ENCODE results near the gene B9D1. TPM values are rescaled to one million over a fixed set of nuclear protein-coding genes. Genes with fewer than 3 reads are reported as not detected.
A peak's percentile ranks its signal among the peaks of the same experiment; 100 is the strongest.

The B9D1 gene
- total RNA-seq, 6 experiments from 2014 or later, result 18.0 to 28.9 (median 24.5) TPM

DNA sequence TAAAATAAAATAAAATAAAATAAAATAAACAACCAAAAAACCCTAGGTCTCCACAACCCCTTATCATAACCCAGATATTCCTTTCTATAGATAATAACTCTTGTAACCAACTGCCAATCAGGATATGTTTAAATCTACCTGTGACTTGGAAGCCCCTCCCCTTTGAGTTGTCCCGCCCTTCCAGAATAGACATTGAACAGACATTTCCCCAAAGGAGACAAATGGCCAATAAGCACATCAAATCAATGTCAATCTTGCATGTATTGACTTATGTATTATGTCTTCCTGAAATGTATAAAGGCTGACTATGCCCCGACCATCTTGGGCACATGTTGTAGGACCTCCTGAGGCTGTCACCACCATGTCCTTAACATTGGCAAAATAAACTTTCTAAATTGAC lies 14.3 kb upstream of the B9D1 start:
- TF ChIP-seq, protein P1, sequence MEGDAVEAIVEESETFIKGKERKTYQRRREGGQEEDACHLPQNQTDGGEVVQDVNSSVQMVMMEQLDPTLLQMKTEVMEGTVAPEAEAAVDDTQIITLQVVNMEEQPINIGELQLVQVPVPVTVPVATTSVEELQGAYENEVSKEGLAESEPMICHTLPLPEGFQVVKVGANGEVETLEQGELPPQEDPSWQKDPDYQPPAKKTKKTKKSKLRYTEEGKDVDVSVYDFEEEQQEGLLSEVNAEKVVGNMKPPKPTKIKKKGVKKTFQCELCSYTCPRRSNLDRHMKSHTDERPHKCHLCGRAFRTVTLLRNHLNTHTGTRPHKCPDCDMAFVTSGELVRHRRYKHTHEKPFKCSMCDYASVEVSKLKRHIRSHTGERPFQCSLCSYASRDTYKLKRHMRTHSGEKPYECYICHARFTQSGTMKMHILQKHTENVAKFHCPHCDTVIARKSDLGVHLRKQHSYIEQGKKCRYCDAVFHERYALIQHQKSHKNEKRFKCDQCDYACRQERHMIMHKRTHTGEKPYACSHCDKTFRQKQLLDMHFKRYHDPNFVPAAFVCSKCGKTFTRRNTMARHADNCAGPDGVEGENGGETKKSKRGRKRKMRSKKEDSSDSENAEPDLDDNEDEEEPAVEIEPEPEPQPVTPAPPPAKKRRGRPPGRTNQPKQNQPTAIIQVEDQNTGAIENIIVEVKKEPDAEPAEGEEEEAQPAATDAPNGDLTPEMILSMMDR (IDR thresholded peaks at IDR 0.05), result no peak
- peaks cover 3% of the 10 kb centered on the region for H3K27me3 Mint-ChIP-seq (ENCODE audit: insufficient read depth)
- peak overlapping the region; percentile 99 for H3K27ac Mint-ChIP-seq
- peaks cover 17% of the 10 kb centered on the region for H3K36me3 Mint-ChIP-seq (ENCODE audit: low read depth)
- peak overlapping the region; percentile 95 for H3K4me3 Mint-ChIP-seq
- peaks cover 34% of the 10 kb centered on the region for H3K4me1 Mint-ChIP-seq (ENCODE audit: low read depth)
- H3K9me3 Mint-ChIP-seq, result no peaks in the 10 kb centered on the region
- DNase-seq, result no peak

DNA sequence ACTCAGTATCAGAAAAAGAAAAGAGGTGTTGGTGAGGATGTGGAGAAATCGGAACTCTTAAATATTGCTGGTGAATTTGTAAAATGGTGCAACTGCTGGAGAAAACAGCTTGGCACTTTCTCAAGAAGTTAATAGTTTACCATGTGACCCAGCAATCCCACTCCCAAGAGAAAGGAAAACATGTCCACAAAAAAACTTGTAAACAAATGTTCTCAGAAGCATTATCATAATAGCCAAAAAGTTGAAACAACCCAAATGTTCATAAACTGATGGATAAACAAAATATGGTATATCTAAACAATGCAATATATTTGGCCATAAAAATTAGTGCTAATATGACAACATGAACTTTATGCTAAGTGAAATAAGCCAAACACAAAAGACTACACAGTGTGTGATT lies 13.2 kb upstream of the B9D1 start:
- H3K27ac Mint-ChIP-seq, result no peak overlapping the region
- H3K27me3 Mint-ChIP-seq (ENCODE audit: insufficient read depth), result peaks cover 3% of the 10 kb centered on the region
- H3K36me3 Mint-ChIP-seq (ENCODE audit: low read depth), result peaks cover 16% of the 10 kb centered on the region
- TF ChIP-seq, protein P1 (IDR thresholded peaks at IDR 0.05), result no peak
- H3K4me3 Mint-ChIP-seq, result 0 out of 2 replicates have a peak overlapping the region, but pooled peaks have one; percentile 32
- DNase-seq, result no peak
- no peaks in the 10 kb centered on the region for H3K9me3 Mint-ChIP-seq
- peaks cover 34% of the 10 kb centered on the region for H3K4me1 Mint-ChIP-seq (ENCODE audit: low read depth)

DNA sequence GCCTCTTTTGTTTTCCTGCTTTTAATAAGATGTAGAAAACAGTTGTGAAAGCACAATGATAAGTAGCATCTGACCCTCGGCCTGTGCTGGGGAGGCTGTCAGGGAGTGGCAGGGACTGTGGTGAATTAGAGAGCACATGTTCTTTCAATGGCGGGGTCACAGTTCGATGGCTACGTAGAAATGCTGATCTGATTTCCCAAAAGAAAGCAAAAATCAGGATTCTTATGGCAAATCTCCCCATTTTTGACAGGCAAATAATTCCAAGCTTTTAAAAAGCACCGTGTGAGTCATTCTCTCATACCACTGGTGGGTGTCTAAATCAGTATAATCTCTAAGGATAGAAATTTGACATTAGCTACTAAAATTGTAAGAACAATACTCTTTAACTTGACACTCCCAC lies 11.6 kb upstream of the B9D1 start:
- no peaks in the 10 kb centered on the region for H3K9me3 Mint-ChIP-seq
- TF ChIP-seq, protein P1 (IDR thresholded peaks at IDR 0.05), result no peak
- H3K27me3 Mint-ChIP-seq (ENCODE audit: insufficient read depth), result peaks cover 3% of the 10 kb centered on the region
- 0 out of 2 replicates have a peak overlapping the region, but pooled peaks have one; percentile 22 for H3K27ac Mint-ChIP-seq
- H3K36me3 Mint-ChIP-seq (ENCODE audit: low read depth), result peaks cover 2% of the 10 kb centered on the region; the same call in 1 of the 2 replicates
- no peak for DNase-seq
- H3K4me3 Mint-ChIP-seq, result no peak overlapping the region
- H3K4me1 Mint-ChIP-seq (ENCODE audit: low read depth), result peaks cover 21% of the 10 kb centered on the region

DNA sequence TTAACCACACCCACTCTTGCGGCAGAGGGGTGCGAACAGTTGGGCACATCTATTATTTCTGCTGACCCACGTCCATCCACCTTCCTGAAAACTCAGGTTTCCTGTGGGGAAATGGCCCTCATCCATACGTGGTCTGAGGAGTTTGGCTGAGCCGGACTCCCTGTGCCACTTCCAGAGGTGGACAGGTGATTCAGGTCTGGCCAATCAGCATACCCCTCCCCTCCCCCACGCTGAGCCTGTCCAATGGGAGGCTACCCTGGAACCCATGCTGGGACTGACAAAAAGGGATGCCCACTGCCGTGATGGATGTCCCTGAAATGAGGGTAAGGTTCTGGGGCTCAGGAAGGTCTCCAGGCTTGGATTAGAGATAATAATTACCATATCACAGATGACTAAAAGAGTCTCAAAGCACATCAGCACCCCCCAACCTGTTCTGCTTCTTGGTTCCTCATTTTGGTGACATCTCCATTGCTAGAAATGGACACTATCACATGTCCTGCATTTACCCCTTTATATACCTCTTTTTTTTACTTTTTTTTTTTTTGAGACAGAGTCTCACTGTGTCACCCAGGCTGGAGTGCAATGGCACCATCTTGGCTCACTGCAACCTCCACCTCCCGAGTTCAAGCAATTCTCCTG lies 10.5 kb upstream of the B9D1 start:
- Mint-ChIP-seq H3K36me3 (ENCODE audit: low read depth) (no peaks in the 10 kb centered on the region), H3K4me3 (no peak overlapping the region)

DNA sequence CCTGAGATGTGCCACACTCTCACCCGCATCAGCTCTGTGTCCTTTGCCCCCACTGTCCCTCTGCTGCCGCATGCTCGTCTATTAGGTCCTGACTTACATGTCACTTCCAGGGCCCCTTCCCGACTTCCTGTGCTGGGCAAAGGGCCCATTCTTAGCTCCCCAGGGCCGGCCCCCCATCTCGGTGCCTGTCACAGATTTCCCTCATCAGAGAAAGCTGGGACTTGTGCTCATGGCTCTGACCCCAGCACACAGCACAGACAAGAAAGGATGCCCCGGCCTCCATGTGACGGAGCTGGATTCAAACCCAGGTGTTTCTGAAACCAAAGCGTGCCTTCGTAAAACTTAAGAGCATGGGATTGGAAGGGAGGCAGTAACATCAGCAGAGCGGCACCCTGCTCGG lies 9.9 kb upstream of the B9D1 start:
- no peaks in the 10 kb centered on the region for H3K36me3 Mint-ChIP-seq (ENCODE audit: low read depth)
- no peaks in the 10 kb centered on the region for H3K9me3 Mint-ChIP-seq
- no peak for DNase-seq
- TF ChIP-seq, protein P1 (IDR thresholded peaks at IDR 0.05), result no peak
- H3K4me3 Mint-ChIP-seq, result no peak overlapping the region
- peaks cover 30% of the 10 kb centered on the region for H3K4me1 Mint-ChIP-seq (ENCODE audit: low read depth)
- H3K27ac Mint-ChIP-seq, result no peak overlapping the region
- H3K27me3 Mint-ChIP-seq (ENCODE audit: insufficient read depth), result no peaks in the 10 kb centered on the region; the same call in 1 of the 2 replicates

More for the DNA sequence above, 10.5 kb upstream of the B9D1 start:
- Mint-ChIP-seq H3K27me3 (ENCODE audit: insufficient read depth) (peaks cover 3% of the 10 kb centered on the region), H3K27ac (no peak overlapping the region), H3K4me1 (ENCODE audit: low read depth) (peaks cover 30% of the 10 kb centered on the region), H3K9me3 (no peaks in the 10 kb centered on the region)
- TF ChIP-seq, protein P1 (IDR thresholded peaks at IDR 0.05), result no peak
- DNase-seq, result no peak

All from HFFc6 (cell line).